Smooth muscle cell (in vitro differentiated cells): ENCODE measurements around the gene STARD10. TPM values are rescaled to one million over a fixed set of nuclear protein-coding genes. Genes with fewer than 3 reads are reported as not detected.

Experiments
- DNase-seq: peaks from one replicate; lab custom pipeline; 2025; ENCODE audit not compliant: unreplicated experiment; lab: John Stamatoyannopoulos, UW
- H2AFZ ChIP-seq: fragments of 200-600 bp; sonication (generic); 2 replicates; pipeline ENCODE4 v1.6.0; 2016; ENCODE audit warnings: antibody characterized with exemption, low read depth, mild to moderate bottlenecking
- H3F3A ChIP-seq: fragments of 200-600 bp; sonication (generic); 2 replicates; pipeline ENCODE4 v1.6.0; 2017; ENCODE audit warnings: antibody characterized with exemption, low read depth
- H3K27ac ChIP-seq: fragments of 200-600 bp; sonication (generic); 2 replicates; pipeline ENCODE4 v1.5.1; 2016; ENCODE audit warnings: low read depth, mild to moderate bottlenecking
- H3K27me3 ChIP-seq: fragments of 200-600 bp; sonication (generic); 2 replicates; pipeline ENCODE4 v1.6.1; 2016; ENCODE audit warnings: low read depth, mild to moderate bottlenecking
- H3K36me3 ChIP-seq: fragments of 200-600 bp; sonication (generic); 2 replicates; pipeline ENCODE4 v1.5.1; 2016; ENCODE audit warnings: low read depth
- H3K4me1 ChIP-seq: fragments of 200-600 bp; sonication (generic); 2 replicates; pipeline ENCODE4 v1.5.1; 2016; ENCODE audit warnings: low read depth
- H3K4me2 ChIP-seq: fragments of 200-600 bp; sonication (generic); 2 replicates; pipeline ENCODE4 v1.6.0; 2016; ENCODE audit warnings: mild to moderate bottlenecking
- H3K4me3 ChIP-seq: fragments of 200-600 bp; sonication (generic); 2 replicates; pipeline ENCODE4 v1.5.1; 2016; ENCODE audit warnings: mild to moderate bottlenecking
- H3K79me2 ChIP-seq: fragments of 200-600 bp; sonication (generic); 2 replicates; pipeline ENCODE4 v1.6.0; 2016; ENCODE audit warnings: low read depth, mild to moderate bottlenecking
- H3K9ac ChIP-seq: fragments of 200-600 bp; sonication (generic); 2 replicates; pipeline ENCODE4 v1.6.0; 2016; ENCODE audit warnings: low read depth
- H3K9me3 ChIP-seq: fragments of 200-600 bp; sonication (generic); replicated peaks from 2 replicates; pipeline ENCODE4 v1.5.1; 2016; ENCODE audit warnings: low read depth
- H4K20me1 ChIP-seq: fragments of 200-600 bp; sonication (generic); 2 replicates; pipeline ENCODE4 v1.6.0; 2016; ENCODE audit warnings: low read depth
- WGBS: methylation state at CpG from one replicate; pipeline ENCODE4 v1.1.7; 2016; ENCODE audit warnings: low lambda C conversion rate; 5-methylcytosine and 5-hydroxymethylcytosine counted together
- polyA plus RNA-seq: library from polyadenylated mRNA; unstranded; fragments of >200 nt; fragmentation: Nextera tagmentation; extraction: Ambion mirVana; gene quantifications from 2 replicates; pipeline ENCODE4 v1.2.1, GENCODE V29; 2016
- total RNA-seq: library from RNA; depleted of rRNA; stranded (reverse); fragments of >200 nt; gene quantifications from 2 replicates; pipeline ENCODE4 v1.2.3, GENCODE V29; 2014
- TF ChIP-seq, protein P1 (sequence below): fragments of 200-600 bp; sonication (generic); IDR thresholded peaks from 2 replicates; pipeline ENCODE4 v1.5.1; 2017; ENCODE audit warnings: borderline replicate concordance, mild to moderate bottlenecking, antibody characterized with exemption; ENCODE audit not compliant: insufficient read depth, poor library complexity, severe bottlenecking

The STARD10 gene
- total and polyA plus RNA-seq, 2 experiments from 2014 or later = 87.7 to 130 TPM

DNA sequence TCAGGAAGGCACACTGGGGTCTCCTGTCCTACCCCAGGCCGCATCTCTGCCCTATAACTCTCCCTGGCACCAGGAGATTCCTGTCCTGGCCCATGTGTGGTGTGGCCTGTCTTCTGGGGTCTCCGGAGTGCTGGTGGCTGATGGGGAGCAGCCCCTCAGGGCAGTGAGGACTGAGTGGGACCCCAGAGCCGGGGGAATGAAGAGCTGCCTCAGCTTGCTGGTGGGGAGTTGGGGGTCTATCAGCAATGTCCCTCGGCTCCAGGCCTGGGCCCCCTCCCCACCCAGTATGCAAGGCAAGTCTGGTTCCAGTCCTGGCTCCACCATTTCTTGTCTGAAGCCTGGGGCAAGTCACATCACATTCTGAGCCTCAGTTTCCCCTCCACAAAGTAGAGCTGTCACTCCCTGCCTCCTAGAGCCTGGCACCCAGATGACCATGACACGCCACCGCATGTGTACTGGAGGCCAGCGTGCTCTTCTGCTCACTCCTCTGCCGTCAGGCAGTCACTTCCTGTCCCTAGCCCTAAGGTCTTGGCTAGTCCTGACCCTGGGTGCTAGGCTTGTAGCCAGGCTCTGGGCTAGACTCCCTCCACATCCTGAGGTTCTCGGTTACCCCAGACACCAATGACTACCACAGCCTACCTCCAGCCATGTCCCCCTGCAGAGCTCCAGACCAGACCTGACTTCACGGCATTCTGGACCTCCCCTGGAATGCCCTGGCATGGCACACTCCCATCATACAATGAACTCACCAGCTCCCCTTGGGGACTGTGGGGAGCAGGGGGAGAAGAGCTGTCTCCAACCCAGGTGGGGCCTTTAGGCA lies 54.4 kb downstream of the STARD10 start:
- H3F3A ChIP-seq = peaks cover 15% of the 10 kb centered on the region
- TF ChIP-seq, protein P1, sequence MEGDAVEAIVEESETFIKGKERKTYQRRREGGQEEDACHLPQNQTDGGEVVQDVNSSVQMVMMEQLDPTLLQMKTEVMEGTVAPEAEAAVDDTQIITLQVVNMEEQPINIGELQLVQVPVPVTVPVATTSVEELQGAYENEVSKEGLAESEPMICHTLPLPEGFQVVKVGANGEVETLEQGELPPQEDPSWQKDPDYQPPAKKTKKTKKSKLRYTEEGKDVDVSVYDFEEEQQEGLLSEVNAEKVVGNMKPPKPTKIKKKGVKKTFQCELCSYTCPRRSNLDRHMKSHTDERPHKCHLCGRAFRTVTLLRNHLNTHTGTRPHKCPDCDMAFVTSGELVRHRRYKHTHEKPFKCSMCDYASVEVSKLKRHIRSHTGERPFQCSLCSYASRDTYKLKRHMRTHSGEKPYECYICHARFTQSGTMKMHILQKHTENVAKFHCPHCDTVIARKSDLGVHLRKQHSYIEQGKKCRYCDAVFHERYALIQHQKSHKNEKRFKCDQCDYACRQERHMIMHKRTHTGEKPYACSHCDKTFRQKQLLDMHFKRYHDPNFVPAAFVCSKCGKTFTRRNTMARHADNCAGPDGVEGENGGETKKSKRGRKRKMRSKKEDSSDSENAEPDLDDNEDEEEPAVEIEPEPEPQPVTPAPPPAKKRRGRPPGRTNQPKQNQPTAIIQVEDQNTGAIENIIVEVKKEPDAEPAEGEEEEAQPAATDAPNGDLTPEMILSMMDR = no peak
- H2AFZ ChIP-seq = no peak overlapping the region
- peaks cover 12% of the 10 kb centered on the region for H4K20me1 ChIP-seq
- H3K9ac ChIP-seq = no peak overlapping the region
- H3K4me1 ChIP-seq = peaks cover 14% of the 10 kb centered on the region
- H3K79me2 ChIP-seq = peaks cover 12% of the 10 kb centered on the region
- DNase-seq = no peak
- 91% methylated on average over 10 of the region's 10 CpGs for WGBS
- no peaks in the 10 kb centered on the region for H3K36me3 ChIP-seq
- no peak overlapping the region for H3K4me3 ChIP-seq
- no peaks in the 10 kb centered on the region for H3K27me3 ChIP-seq
- no peak overlapping the region for H3K27ac ChIP-seq
- H3K4me2 ChIP-seq = no peak overlapping the region
- no peaks in the 10 kb centered on the region for H3K9me3 ChIP-seq

DNA sequence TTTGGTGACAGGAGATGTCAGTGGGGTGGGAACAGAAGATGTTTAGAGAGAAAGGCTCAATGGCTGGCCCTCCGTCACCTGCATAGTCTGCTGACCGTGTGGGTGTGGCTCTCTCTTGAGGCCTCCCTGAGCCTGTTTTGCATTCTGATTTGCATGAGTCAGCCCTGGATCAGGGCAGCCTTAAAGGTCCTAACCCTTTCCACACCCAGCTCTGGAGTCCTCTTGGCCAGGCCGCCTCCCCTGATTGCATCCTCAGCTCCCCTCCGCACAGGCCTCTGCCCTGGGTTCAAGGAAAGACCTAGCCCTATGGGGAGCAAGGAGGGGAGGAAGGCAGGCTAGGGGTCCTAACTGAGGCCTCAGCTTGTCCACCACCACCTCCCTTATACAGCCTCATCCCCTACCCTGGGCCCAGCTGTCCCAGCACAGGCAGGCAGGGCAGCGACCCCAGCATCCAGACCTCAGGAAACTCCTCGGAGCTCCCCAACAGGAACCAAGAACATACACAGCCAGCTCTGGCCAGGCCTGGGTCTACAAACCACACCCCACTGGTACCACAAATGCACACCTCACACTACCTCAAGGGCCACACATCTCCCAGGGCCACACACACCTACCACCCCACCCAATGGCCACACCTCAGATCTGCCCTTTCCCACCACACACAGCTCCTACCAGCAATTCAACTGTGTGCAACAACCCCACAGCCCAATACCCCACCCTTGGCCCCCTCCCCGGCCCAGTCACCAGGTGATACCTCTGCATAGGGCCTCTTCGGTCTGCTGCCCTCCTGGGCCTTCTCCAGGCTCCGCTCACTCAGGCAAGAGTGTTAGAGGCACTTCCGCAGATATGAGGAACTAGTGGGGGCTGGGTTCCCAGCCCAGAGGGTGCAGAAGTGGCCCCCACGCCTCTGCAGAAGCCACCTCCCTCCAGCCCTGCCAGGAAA lies 55.4 kb downstream of the STARD10 start:
- Histone ChIP-seq H3K27ac (peak overlapping the region; percentile 94), H2AFZ (no peak overlapping the region), H3K36me3 (no peaks in the 10 kb centered on the region), H3K9me3 (no peaks in the 10 kb centered on the region), H3K27me3 (no peaks in the 10 kb centered on the region), H3K4me2 (no peak overlapping the region), H4K20me1 (peaks cover 2% of the 10 kb centered on the region), H3K79me2 (peaks cover 15% of the 10 kb centered on the region), H3K9ac (no peak overlapping the region), H3K4me3 (no peak overlapping the region), H3F3A (peaks cover 15% of the 10 kb centered on the region), H3K4me1 (peaks cover 14% of the 10 kb centered on the region)
- WGBS = 91% methylated on average over 9 of the region's 11 CpGs
- TF ChIP-seq, protein P1 = no peak
- no peak for DNase-seq

DNA sequence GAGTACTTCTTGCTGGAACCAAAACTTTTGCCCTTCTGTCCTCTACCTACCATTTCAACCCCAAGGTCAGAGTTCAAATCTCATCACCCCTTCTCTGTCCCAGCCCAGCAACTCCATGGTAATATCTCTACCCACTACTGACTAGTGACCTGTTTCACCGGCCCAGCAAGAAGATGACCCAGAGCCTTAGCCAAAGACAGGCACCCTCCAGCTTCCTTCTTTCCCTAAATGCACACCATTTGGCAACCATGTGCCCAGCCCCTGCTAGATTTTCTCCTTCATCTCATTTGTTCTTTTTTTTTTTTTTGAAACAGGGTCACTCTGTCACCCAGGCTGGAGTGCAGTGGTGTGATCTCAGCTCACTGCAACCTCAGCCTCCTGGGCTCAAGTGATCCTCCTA lies 56.5 kb downstream of the STARD10 start:
- H3K4me1 ChIP-seq = peaks cover 14% of the 10 kb centered on the region

More for the DNA sequence above, 56.5 kb downstream of the STARD10 start:
- WGBS = 94% methylated on average over 1 of the region's 1 CpG
- Histone ChIP-seq H3K27ac (peak overlapping the region; percentile 94), H3K79me2 (peaks cover 26% of the 10 kb centered on the region), H3K4me3 (no peak overlapping the region), H3K9me3 (no peaks in the 10 kb centered on the region), H3K36me3 (no peaks in the 10 kb centered on the region), H3F3A (peaks cover 15% of the 10 kb centered on the region), H4K20me1 (no peaks in the 10 kb centered on the region), H3K9ac (peak overlapping the region; percentile 41), H3K27me3 (no peaks in the 10 kb centered on the region), H3K4me2 (no peak overlapping the region), H2AFZ (no peak overlapping the region)
- DNase-seq = no peak
- TF ChIP-seq, protein P1 = no peak
